ENCODE measurements around the gene MCMBP.

The MCMBP gene

GRCh38 chr10:119782981-119783664 lies 89.5 kb downstream of the MCMBP start:
- no peak for DNase-seq

GRCh38 chr10:119781498-119781897 lies 91.1 kb downstream of the MCMBP start:
- DNase-seq = no peak

GRCh38 chr10:119780879-119781480 lies 91.7 kb downstream of the MCMBP start:
- no peak for DNase-seq

Data from fibroblast of skin of back (primary cell).